Hepatocyte (in vitro differentiated cells): ENCODE results near the gene PTPRM.

Experiments
- EZH2 ChIP-seq: fragments of 200-600 bp; sonication (generic); IDR thresholded peaks from 2 replicates; pipeline ENCODE4 v1.6.1; 2016; ENCODE audit warnings: antibody characterized with exemption, mild to moderate bottlenecking, borderline replicate concordance
- EZH2phosphoT487 ChIP-seq: fragments of 200-600 bp; sonication (generic); IDR thresholded peaks from one replicate; pipeline ENCODE4 v1.6.1; 2018; ENCODE audit warnings: antibody characterized with exemption, mild to moderate bottlenecking, low read depth, moderate library complexity; ENCODE audit not compliant: unreplicated experiment, severe bottlenecking
- TF ChIP-seq, protein P1 (sequence below): fragments of 200-600 bp; sonication (generic); IDR thresholded peaks from 2 replicates; pipeline ENCODE4 v1.5.1; 2016; ENCODE audit warnings: antibody characterized with exemption, mild to moderate bottlenecking; ENCODE audit not compliant: poor library complexity

DNA sequence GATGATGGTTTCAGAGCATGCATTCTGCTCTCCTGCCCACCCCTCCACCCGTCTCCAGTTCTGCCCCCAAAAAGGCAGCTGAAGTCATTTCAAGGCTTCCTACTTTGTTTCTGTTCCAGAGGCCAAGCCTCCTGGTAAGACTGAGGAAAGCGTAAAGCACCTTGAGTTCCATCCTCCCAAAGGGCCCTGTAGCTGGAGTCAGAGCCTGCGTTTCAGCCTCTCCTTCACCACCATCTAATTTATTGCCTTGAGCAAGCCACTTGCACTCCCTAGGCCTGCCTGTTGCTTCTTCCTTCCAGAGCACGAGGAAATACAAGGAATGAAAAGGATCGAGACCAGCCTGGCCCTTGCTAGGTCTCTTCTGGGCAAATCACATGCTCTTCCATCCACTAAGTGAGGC lies 797.9 kb downstream of the PTPRM start:
- TF ChIP-seq EZH2 = no peak
- TF ChIP-seq, protein P1, sequence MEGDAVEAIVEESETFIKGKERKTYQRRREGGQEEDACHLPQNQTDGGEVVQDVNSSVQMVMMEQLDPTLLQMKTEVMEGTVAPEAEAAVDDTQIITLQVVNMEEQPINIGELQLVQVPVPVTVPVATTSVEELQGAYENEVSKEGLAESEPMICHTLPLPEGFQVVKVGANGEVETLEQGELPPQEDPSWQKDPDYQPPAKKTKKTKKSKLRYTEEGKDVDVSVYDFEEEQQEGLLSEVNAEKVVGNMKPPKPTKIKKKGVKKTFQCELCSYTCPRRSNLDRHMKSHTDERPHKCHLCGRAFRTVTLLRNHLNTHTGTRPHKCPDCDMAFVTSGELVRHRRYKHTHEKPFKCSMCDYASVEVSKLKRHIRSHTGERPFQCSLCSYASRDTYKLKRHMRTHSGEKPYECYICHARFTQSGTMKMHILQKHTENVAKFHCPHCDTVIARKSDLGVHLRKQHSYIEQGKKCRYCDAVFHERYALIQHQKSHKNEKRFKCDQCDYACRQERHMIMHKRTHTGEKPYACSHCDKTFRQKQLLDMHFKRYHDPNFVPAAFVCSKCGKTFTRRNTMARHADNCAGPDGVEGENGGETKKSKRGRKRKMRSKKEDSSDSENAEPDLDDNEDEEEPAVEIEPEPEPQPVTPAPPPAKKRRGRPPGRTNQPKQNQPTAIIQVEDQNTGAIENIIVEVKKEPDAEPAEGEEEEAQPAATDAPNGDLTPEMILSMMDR = no peak
- TF ChIP-seq EZH2phosphoT487 = no peak
